Anterior cingulate cortex (tissue), 58 donors: ENCODE results near the gene LVRN.

Source experiments
- DNase-seq, 58 donors: peaks; one replicate each; lab custom pipeline; 2025; lab: John Stamatoyannopoulos, UW

LVRN gene

GRCh38 chr5:116011046-116011445 lies 48.8 kb downstream of the LVRN start:
- DNase-seq, result no peak

GRCh38 chr5:116013207-116013785 lies 51.0 kb downstream of the LVRN start:
- no peak for DNase-seq

GRCh38 chr5:116013936-116014335 lies 51.7 kb downstream of the LVRN start:
- no peak for DNase-seq

- DNase-seq, result no peak
Measured at GRCh38 chr5:116023619-116024018, 61.3 kb downstream of the LVRN start.

GRCh38 chr5:116025866-116026265 lies 63.6 kb downstream of the LVRN start:
- peak in 2 of 58 donors; percentile 5 to 8 for DNase-seq

GRCh38 chr5:116032094-116032517 lies 69.8 kb downstream of the LVRN start, which contains the start of gene ARL14EPL:
ARL14EPL (plus strand) TSS chr5:116032472; CDS start chr5:116051466, 18,994 bp downstream.
- DNase-seq, result peak in 5 of 58 donors; percentile 2 to 14 (median 7)

GRCh38 chr5:116032991-116033390 lies 70.7 kb downstream of the LVRN start:
- DNase-seq, result no peak

GRCh38 chr5:116035123-116035522 lies 72.8 kb downstream of the LVRN start:
- DNase-seq, result no peak

GRCh38 chr5:116037236-116037822 lies 75.1 kb downstream of the LVRN start:
- DNase-seq, result no peak

GRCh38 chr5:116038817-116039216 lies 76.5 kb downstream of the LVRN start:
- DNase-seq, result no peak

- DNase-seq, result no peak
Measured at GRCh38 chr5:116042375-116042774, 80.1 kb downstream of the LVRN start.

- DNase-seq, result no peak
Measured at GRCh38 chr5:116044073-116044472, 81.8 kb downstream of the LVRN start.

GRCh38 chr5:116045821-116046220 lies 83.5 kb downstream of the LVRN start:
- DNase-seq, result no peak

GRCh38 chr5:116046261-116046660 lies 84.0 kb downstream of the LVRN start:
- no peak for DNase-seq

- DNase-seq, result no peak
Measured at GRCh38 chr5:116046823-116047222, 84.5 kb downstream of the LVRN start.

- DNase-seq, result no peak
Measured at GRCh38 chr5:116058346-116058936, 96.2 kb downstream of the LVRN start.

GRCh38 chr5:116062352-116062751 lies 100.1 kb downstream of the LVRN start:
- no peak for DNase-seq

- no peak for DNase-seq
Measured at GRCh38 chr5:116063950-116064349, 101.7 kb downstream of the LVRN start.

- peak in 10 of 58 donors; percentile 4 to 37 (median 16) for DNase-seq
Measured at GRCh38 chr5:116068028-116068632, 105.9 kb downstream of the LVRN start.

- no peak for DNase-seq
Measured at GRCh38 chr5:116071211-116071610, 108.9 kb downstream of the LVRN start.

- DNase-seq, result no peak
Measured at GRCh38 chr5:116075191-116075831, 113.0 kb downstream of the LVRN start.
